ENCODE data around the gene PPP4R1.

DNA sequence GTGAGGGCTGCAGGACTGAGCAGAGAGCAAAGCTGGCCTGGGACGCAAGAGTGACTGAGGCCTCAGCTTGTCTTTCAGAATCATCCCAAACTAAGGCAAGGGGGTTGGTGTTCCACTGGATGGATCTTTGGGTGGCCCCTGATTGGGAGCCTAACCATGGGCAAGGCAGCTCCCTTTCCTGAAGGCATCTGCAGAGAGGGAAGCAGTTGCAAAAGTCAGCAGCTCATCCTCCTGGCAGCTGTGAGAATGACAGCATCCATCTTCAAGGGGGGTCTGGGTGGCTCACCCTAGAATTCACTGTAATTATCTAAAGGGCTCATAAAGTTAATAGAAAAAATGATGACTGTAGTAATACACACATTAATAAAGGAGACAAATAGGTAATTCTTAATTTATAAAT is 47.2 kb upstream of the PPP4R1 start:
- TF ChIP-seq GATA2 (IDR thresholded peaks at IDR 0.05; ENCODE audit: low read depth, low read length) (no peak), GATA3 (IDR thresholded peaks at IDR 0.05; ENCODE audit: low read depth, low read length) (no peak)

All from SH-SY5Y (cell line).